ENCODE measurements around the gene SEM1.

- TF ChIP-seq CTCF (conservative IDR thresholded peaks at IDR 0.05) (no peak), ZFX (IDR thresholded peaks at IDR 0.05) (no peak)
Observed at GRCh38 chr7:96700516-96700915, 9.1 kb downstream of the SEM1 start.

Data from C4-2B (cell line).